CD4-positive, alpha-beta T cell treated with Interferon alpha-2 for 1 hour (primary cell): ENCODE measurements around the gene LETM1.

Source experiments
- DNase-seq, 2 donors: peaks; one replicate each; pipeline ENCODE4 v3.0.0-alpha.2; 2020 to 2022

Gene LETM1

DNA sequence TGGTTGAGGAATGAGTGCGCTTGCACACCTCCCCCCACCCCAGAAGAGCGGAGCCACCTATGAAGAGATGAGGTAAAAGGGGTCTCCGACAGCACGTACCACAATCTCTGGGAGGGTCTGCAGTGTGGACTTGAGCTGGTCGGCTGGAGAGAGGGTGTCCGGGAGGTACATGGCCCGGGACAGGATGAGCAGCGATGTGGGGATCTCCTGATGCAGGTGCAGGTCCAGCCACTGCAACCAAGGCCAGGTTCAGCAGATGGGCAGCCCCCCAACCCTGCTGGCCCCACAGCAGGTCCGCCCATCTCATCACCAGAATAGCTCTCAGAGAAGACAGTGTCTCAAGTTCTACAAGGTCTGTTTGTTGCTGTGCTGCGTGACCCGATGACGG lies 32.4 kb downstream of the LETM1 start:
- DNase-seq: no peak

DNA sequence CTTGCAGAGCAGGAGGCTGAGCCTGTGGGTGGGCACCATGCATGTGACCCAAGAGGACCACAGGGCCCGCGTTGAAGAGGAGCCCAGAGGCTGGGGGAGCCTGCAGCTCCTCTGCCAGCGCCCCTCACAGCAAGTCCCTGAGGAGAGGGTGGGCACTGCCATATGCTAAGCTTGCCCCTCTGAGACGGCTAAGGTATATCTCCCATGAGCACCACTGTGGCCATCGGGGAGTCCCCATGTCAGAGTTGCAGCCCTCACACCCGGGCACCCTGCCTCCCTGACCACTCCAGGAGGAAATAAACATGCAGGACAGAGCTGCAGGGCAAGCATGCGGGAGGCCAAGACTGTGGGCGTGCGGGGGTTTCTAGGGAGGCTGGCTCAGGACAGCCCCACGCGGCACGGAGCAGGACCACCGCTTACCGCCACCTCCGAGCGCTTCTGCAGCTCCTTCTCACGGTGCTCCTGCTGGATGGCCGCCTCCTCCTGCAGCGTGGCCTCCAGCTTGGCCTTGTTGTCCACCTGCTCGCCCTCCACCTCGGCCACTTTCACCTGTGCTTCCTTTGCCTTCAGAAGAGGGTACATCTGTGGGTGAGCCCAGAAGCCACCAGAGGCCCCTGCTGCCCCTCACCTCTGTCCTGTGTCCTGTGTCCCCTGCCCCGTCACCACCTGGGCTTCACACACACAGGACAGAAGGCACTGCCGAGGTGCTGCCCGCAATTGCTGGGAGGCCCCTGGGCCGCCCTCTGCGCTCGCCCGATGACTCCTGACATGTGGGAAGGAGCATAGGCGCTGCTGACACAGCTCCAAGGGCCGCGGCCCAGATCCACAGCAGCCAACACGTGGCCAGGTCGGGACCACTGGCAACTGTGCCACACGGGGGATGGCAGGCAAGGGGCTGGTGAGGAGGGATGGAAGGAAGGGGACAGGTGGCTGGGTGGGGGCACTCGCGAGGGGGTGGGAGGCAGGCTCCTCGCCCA lies 33.1 kb downstream of the LETM1 start:
- DNase-seq: no peak

DNA sequence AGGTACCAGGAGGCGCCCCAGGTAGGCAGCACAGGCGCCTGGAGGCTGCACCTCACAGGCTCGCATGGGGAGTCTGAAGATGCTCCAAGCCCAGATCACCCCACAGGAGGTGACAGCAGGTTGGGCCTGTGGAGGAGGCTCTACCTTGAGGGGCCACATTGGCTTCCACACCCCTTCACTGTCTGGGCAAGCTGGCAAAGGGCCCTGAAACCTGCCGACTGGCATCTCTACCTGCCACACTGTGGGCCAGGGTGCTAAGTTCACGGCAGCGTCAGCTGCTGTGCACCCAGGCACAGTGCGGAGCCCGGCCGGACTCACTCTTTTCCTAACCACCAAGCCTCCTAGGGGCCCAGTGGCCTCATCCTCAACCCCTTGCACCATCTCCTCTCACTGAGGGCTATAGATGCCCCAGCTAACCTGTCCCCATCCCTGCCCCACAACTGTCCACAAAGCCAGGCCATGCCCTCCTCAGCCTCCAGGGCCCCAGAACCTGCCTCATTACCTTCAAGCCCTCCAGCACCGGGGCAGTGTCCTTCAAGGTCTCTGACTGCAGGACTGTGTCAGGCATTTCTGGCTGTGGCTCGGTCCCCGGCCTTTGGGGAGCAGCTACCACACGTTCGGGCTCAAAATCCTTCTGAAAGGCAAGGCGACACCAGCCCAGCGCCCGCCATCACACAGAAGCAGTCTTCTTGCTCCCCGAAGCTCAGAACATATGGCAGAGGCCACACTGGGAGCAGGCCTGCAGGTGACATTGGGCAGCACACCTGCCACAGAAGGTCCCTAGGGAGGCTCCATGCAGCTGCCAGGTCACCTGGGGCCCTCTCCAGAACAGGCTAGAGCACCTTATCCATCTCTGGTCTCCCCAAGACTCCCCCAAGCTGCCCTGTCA lies 34.0 kb downstream of the LETM1 start:
- no peak for DNase-seq

DNA sequence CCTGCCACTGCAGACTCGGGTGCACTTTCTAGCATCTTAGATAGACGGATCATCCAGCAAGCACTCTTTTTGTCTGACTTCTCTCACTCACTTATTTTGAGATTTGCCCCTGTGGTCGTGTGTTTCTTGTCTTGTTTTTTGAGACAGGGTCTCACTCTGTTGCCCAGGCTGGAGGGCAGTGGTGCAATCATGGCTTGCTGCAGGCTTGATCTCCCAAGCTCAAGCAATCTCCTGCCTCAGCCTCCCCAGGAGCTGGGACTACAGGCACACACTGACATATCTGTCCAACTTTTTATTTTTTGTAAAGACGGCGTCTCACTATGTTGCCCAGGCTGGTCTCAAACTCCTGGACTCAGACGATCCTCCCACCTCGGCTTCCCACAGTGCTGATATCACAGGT lies 36.1 kb downstream of the LETM1 start:
- no peak for DNase-seq

DNA sequence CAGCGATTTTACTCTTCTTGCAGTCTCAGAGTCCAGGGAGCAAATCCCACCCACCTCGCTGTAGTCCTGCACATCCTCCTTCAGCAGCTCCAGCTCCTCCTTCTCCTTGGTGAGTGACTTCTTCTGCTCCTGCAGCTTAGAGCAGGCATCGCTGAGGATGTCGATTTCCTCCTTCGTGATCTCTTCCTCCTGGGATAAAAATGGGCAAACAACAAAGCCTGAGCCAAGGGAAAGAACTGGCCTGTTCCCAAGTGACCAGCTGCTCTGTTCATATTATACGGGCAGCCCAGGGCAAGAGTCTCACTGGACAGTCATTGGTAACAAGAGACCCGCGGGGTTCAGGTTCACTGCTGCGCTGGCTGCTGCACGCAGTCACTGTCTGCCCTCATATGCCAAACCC lies 36.7 kb downstream of the LETM1 start:
- DNase-seq: no peak

DNA sequence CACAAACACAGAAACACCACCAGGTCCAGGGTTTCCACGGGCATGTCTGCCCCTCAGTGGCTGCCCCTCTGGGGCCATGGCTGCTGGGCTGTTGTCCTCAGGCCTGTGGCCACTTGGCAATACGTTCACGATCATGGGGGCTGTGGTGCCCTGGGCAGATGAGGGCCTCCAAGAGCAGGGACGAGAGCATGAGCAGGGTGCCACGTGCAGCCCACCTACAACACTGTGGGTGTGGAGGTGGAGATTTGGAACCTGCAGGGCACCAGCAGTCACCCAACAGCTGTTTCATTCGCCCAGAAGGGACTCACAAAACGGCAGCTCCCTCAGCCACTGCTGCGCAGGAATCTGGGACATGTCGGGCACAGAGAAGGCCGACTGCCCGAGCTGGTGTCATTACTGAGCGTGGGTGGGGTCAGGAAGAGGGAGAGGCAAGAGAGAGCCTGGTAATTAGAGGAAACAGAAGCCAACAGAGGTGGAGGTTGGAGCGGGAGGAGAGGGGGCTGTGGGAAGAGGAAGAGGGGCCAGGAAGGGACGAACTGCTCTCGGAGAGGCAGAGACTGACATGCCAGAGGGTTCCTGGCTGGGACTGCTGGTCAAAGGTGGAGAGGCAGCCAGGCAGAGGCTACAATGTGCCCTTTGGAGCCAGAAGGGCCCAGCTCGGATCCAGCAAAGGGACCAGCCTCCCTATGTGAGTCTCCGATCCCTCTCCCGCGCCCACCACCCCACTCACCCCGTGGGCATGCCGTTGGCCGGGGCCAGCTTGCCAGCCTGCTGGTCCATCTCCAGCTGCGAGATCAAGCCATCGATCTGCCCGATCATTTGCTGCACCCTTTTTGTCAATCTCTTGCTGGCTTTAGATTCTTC lies 39.7 kb downstream of the LETM1 start:
- DNase-seq: no peak

DNA sequence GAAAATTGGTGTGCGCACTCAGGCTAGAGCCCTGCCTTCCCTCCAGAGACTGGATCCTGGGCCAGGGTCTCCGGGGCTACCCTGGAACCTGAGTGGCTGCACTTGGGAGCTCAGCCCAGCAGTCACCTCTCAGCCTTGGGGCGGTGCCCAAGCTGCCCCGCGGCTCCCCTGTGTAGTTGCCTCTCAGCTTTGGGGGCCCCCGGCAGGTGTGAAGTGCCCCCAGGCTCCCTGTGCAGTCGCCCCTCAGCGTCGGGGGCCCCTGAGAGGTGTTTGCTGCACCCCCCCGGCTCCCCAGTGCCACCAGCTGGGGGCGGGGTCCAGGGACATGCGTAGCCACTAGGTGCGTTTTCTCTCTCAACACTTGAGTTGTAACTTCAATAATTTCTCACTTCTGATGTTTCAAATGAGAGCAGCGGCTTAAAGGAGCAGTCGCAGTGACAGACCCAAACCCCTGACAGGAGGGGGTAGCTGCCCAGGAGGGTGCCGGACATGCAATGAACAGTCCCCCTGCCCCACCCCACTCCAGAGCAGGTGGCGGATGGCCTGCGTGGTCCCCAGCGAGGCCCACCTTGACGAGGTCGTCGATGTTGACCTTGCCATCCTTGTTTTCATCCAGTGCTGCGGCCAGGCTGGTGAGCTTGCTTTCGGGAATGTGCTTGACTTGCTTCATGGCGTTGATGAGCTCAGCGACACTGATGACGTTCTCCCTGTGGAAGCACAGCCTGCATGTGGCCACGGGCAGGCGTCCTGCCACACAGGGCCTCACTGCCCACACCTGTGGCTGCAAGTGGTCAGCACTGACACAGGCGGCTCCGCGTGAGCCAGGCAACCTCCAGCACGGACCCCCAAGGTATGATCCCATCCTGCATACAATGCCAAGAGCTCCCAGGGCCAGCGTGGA lies 40.6 kb downstream of the LETM1 start:
- DNase-seq: no peak

DNA sequence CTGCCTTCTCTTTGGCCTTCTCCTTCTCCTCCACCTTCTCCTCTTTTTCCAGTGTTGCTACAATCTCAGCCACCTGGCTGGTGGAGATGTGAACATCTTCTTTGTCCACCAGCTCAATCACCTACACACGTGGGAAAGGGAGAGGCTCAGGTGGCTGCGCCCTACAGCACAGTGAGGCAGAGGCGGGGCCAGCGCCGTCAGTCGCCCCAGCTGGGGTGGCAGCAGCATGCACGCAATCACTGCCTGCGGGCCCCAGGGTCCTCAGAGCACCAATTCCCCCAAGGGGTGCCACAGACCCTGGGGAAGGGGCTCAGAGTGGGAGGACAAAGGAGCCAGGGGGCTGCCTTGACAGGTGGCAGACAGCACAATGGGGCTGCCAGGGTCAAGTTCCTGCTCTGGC lies 41.5 kb downstream of the LETM1 start:
- no peak for DNase-seq

DNA sequence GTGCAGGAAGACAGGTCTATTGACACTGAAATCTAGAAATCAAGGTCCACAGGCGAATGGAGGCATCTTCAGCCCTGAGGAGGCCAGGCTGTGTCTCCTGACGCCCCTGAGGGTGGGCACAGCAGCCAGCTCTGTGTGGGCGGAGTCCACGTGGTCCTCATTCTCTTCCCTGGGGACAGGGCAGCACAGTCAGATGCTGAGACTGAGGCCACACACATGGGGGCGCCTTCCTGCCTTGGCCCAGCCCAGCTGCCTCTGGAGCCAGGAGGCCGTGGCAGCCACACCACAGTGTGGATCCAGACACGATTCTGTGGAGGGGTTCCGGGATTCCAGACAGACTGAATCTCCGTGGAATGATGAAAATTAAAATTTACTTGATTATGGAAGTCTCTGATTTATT lies 42.0 kb downstream of the LETM1 start:
- no peak for DNase-seq

DNA sequence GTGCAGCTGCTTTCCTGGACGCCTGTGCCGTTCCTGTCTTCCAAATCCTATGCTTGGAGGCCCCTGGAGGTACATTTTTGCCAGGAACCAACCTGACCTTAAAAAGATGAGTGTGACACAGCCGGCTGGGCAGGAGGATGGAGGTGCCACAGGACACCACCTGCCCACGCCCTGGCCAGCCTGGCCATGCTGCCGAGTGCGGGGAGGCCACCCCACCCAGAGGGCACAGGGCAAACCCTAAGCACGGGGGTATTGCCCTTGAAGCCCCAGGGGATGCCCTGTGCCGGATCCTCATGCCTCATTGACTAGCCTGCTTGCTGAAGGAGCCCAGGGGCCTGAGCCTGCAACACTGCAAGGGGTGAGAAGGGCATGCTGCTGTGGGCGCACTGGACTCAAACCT lies 42.7 kb downstream of the LETM1 start:
- no peak for DNase-seq

DNA sequence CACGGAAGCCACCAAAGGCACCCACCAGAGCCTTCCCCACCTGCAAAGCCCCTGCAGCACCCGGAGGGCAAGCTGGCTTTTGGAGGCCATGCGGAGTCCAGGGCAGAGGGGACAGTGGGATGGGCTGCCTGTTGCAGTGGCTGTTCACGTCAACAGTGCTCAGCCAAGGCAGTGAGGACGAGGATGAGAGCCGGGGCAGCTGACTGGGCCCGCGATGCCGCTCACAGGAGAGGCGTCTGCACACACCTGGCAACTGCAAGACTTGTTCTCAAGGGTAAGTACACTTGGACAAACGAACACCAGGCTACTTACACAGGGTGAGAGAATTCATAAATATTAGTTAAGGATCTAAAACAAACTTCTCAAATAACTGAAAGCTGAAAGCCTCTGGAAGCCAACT lies 43.2 kb downstream of the LETM1 start:
- DNase-seq: no peak

DNA sequence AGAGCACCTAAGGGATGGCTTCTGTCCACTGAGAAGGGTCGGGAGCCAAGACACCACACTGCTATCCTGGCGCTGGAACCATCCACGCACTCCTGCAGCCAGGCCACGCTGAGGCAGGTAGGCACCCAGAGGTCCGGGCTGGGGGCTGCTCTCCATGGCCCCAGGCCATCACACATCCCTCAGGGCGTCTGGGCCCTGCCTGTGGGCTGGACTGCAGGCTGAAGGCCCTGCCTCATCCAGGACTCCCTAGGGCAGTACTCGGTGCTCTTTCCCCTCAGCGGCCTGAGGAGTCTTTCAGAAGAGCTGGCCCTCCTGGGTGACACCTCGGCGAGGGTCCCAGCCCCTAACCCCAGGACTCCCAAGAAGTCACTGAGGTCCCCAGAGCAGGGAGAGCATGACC lies 45.2 kb downstream of the LETM1 start:
- no peak for DNase-seq

DNA sequence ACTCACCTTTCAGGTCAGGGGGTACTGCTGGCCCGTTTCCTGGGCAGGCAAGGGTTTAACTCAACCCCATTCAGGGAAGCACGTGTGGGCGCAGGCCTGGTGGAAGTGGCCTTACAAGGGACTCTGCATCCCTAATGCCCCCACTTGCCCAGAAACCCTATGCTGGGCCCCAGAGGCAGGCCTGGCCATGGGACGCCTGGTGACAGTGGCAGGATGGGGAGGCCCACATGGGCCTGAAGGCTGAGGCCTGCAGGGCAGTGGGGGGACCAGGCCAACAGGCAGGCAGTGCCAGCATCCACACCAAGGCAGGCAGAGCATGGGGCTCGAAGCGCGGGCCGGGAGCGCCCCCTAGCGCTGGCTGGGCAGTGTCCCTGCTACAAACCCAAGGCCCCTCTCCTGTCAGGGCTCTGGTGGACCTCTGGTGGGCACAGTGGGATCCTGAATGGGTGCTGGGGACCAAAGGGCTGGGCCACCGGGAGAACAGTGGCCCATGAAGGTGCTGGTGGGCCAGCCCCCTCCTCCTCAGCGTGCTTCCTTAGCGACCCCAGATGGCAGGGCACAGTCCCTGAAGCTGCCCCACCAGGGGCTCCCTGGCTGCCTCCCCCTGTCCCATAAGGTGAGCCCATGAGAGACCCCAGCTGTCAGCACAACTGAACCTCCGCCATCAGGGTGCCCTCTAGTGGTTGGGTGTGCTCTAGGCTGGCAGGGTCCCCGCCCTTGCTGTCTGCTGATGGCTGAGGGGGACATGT lies 46.0 kb downstream of the LETM1 start:
- DNase-seq: peak; percentile 53 to 69

DNA sequence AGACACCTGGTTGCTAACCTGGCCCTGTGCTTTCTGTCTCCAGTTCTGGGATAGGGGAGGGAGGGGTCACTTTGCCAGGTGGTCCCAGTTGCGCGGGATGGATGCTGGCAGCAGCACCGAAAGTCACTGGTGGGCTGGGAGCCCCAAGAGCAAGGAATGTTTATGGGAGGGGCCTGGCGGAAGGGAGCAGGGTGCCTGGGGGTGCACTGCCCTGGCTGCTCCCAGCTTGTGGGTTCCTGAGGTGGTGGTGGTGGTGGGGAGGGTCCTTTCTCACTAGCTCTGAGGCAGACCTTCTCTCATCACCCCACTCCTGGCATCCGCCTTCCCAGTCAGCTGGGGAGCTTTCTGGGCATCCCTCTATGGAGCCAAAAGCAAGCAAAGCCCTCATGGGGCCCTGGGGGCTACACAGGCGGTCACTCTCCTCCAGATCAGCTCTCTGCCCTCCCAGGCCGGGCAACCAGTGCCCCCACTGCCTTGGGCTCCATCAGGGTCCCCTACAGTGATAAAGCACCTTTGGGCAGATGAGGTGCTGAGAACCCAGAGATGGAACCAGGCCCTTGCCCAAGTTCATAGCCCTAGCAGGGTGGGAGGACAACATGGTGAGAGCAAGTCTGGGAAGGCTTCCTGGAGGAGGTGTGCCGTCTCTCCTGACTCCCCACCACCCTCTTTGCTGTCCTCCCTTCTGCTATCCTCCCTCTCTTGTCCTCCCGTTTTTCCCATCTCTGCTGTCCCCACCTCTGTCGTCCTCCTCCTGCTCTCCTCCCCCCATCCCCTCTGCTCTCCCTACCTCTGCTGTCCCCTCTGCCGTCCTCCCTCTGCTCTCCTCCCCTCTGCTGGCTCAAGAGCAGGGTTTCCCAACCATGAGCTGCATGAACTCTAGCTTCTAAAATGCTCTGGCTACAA lies 46.9 kb downstream of the LETM1 start:
- no peak for DNase-seq

DNA sequence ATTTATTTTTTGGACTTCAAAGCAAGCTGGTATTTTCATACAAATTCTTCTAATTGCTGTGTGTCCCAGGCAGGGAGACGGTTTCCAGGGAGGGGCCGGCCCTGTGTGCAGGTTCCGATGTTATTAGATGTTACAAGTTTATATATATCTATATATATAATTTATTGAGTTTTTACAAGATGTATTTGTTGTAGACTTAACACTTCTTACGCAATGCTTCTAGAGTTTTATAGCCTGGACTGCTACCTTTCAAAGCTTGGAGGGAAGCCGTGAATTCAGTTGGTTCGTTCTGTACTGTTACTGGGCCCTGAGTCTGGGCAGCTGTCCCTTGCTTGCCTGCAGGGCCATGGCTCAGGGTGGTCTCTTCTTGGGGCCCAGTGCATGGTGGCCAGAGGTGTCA lies 47.6 kb downstream of the LETM1 start:
- no peak for DNase-seq

DNA sequence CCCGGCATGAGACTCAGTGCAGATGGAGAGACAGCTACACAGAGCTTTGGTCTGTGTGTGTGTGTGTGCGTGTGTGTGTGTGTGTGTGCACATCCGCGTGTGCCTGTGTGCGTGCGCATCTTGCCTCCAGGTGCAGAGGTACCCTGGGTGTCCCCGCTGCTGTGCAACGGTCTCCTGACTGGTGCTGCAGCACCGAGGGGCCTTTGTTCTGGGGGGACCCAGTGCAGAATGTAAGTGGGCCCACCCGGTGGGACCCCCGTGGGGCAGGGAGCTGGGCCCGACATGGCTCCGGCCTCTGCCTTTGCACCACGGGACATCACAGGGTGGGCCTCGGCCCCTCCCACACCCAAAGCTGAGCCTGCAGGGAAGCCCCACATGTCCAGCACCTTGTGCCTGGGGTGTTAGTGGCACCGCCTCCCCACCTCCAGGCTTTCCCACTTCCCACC lies 48.6 kb downstream of the LETM1 start:
- DNase-seq: no peak

DNA sequence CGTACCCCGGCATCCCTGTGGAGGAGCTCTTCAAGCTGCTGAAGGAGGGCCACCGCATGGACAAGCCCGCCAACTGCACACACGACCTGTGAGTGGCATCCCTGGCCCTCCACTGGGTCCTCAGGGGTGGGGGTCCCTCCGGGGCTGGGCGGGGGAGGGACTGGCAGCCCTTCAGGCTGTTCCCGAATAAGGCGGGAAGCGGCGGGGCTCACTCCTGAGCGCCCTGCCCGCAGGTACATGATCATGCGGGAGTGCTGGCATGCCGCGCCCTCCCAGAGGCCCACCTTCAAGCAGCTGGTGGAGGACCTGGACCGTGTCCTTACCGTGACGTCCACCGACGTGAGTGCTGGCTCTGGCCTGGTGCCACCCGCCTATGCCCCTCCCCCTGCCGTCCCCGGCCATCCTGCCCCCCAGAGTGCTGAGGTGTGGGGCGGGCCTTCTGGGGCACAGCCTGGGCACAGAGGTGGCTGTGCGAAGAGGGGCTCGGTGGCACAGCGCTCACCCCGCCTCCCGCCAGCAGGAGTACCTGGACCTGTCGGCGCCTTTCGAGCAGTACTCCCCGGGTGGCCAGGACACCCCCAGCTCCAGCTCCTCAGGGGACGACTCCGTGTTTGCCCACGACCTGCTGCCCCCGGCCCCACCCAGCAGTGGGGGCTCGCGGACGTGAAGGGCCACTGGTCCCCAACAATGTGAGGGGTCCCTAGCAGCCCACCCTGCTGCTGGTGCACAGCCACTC lies 49.2 kb downstream of the LETM1 start:
- no peak for DNase-seq

DNA sequence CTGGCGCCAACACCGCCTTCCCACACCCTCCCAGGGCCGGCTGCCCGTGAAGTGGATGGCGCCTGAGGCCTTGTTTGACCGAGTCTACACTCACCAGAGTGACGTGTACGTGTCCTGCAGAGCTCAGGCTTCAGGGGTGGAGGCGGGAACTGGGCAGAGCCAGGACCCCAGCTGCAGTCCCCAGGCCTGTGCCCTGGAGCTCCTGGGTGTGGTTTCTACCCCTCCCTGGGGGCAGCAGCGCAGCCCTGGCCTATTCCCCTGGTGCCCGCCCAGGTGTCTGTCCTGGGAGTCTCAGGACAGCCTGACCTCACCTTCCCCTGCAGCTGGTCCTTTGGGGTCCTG lies 49.8 kb downstream of the LETM1 start:
- DNase-seq: no peak

DNA sequence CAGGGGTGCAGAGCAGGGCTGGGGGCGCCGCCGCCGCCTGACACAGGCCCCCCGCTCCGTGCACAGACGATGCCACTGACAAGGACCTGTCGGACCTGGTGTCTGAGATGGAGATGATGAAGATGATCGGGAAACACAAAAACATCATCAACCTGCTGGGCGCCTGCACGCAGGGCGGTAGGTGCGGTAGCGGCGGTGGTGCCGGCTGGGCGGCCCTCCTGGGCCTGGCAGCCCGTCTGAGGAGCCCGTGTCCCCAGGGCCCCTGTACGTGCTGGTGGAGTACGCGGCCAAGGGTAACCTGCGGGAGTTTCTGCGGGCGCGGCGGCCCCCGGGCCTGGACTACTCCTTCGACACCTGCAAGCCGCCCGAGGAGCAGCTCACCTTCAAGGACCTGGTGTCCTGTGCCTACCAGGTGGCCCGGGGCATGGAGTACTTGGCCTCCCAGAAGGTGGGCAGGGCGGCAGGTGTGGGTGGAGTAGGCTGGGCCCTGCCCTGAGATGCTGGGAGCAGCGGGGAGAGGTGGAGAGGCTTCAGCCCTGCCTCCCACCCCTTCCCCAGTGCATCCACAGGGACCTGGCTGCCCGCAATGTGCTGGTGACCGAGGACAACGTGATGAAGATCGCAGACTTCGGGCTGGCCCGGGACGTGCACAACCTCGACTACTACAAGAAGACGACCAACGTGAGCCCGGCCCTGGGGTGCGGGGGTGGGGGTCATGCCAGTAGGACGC lies 50.3 kb downstream of the LETM1 start:
- no peak for DNase-seq
